Measurements from ENCODE around the gene ABHD6.
"Not testable (repeated sequence)": the region's sequence is repeated elsewhere in the genome, so short reads cannot be mapped to it uniquely, and the experiment has no call there.

The ABHD6 gene

DNA sequence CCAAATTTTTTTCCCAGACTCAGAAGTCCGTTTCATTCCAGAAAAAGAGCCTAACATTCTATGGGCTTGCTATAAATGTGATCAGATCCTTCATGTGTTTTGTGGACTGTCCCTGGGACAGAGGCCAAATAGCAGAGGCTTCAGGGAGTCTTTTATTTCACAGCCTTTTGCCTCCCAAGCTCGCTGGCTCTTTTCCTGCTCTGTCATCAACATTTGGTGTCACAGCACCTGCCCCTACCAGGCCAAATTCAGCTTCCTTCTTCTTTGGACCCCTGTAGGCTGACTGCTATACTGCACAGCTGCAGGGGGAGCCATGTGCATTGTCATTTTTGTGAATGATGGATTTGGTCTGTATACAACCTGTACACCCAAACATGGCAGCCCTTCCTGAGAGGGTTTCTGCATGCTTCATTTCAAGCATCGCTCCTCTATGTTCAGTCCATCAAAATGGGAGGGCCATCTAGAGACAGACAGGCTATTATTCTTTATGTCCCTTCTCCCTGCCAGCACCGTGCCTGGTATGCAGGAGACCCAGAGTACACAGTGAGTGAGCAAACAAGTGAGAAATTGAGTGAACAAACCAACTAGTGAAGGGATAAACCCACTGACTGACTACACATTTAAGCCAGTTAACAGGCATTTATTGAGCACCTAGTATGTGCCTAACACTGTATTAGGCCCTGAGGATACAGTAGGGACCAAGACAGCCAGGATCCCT is 50.6 kb downstream of the ABHD6 start:
- no peak overlapping the region for H2BK15ac ChIP-seq (ENCODE audit: low read length)
- WGBS, 2 donors (ENCODE audit: extremely low coverage in 2 of 2, insufficient read length in 2 of 2, insufficient replicate concordance in 1 of 2) = no CpG with 5 or more reads among the region's 4 CpGs
- H2AFZ ChIP-seq (ENCODE audit: low read length) = no peak overlapping the region
- H3K79me1 ChIP-seq (ENCODE audit: low read depth, low read length) = no peaks in the 10 kb centered on the region
- H3K4me1 ChIP-seq (ENCODE audit: control insufficient read depth in 2 of 2, insufficient read depth in 1 of 2, low read depth in 1 of 2, low read length in 2 of 2) = peaks cover 0 to 4% of the 10 kb centered on the region in 2 donors
- no peak overlapping the region for H2AK5ac ChIP-seq (ENCODE audit: low read depth, low read length)
- no peak overlapping the region for H4K8ac ChIP-seq (ENCODE audit: low read depth, low read length)
- H4K91ac ChIP-seq (ENCODE audit: low read depth, low read length, poor library complexity) = no peak overlapping the region
- H3K4me3 ChIP-seq (ENCODE audit: low read length in 2 of 2) = no peak overlapping the region
- no peak overlapping the region for H2BK120ac ChIP-seq (ENCODE audit: low read depth, low read length)
- peaks cover 0 to 15% of the 10 kb centered on the region in 2 donors for H3K36me3 ChIP-seq (replicated peaks in 1 of 2; ENCODE audit: control insufficient read depth in 2 of 2, insufficient read depth in 2 of 2, low read length in 2 of 2)
- no peak overlapping the region for H3K4me2 ChIP-seq (ENCODE audit: insufficient read depth, low read length, poor library complexity, severe bottlenecking)
- H3K23ac ChIP-seq (ENCODE audit: low read depth, low read length, poor library complexity) = no peak overlapping the region
- H2BK5ac ChIP-seq (ENCODE audit: low read length) = no peak overlapping the region
- H3K27ac ChIP-seq (replicated peaks; ENCODE audit: low read length) = no peak overlapping the region
- no peak overlapping the region for H3K18ac ChIP-seq (ENCODE audit: low read length)
- no peak overlapping the region for H2BK12ac ChIP-seq (ENCODE audit: low read length)
- no peak overlapping the region for H3K9ac ChIP-seq (ENCODE audit: low read depth, low read length, poor library complexity)
- H3K4ac ChIP-seq (ENCODE audit: low read length) = no peak overlapping the region
- H3K27me3 ChIP-seq (ENCODE audit: control insufficient read depth in 3 of 3, insufficient read depth in 3 of 3, low read depth in 1 of 3, low read length in 3 of 3) = no peaks in the 10 kb centered on the region
- DNase-seq (ENCODE audit: low spot score) = no peak
- H3K14ac ChIP-seq (ENCODE audit: low read length) = no peak overlapping the region
- peaks cover 0 to 4% of the 10 kb centered on the region in 2 donors for H3K9me3 ChIP-seq (replicated peaks in 1 of 2; ENCODE audit: control insufficient read depth in 2 of 2, insufficient read depth in 1 of 2, low read depth in 1 of 2, low read length in 2 of 2)

DNA sequence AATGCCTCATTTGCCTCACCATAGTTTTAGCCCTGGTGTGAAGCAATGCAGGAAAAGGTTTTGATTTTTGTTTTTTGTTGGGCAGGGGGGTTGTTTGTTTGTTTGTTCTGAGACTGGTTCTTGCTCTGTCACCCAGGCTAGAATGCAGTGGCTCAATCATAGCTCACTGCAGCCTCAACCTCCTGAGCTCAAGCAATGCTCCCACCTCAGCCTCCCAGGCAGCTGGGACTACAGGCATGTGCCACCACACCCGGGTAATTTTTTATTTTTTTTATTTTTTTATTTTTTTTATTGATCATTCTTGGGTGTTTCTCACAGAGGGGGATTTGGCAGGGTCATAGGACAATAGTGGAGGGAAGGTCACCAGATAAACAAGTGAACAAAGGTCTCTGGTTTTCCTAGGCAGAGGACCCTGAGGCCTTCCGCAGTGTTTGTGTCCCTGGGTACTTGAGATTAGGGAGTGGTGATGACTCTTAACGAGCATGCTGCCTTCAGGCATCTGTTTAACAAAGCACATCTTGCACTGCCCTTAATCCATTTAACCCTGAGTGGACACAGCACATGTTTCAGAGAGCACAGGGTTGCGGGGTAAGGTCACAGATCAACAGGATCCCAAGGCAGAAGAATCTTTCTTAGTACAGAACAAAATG is 51.5 kb downstream of the ABHD6 start:
- not testable (repeated sequence) for H3K27me3 ChIP-seq (ENCODE audit: control insufficient read depth in 3 of 3, insufficient read depth in 3 of 3, low read depth in 1 of 3, low read length in 3 of 3); H3K23ac ChIP-seq (ENCODE audit: low read depth, low read length, poor library complexity); H3K4me3 ChIP-seq (ENCODE audit: low read length in 2 of 2); H4K91ac ChIP-seq (ENCODE audit: low read depth, low read length, poor library complexity); H2BK120ac ChIP-seq (ENCODE audit: low read depth, low read length); H2BK12ac ChIP-seq (ENCODE audit: low read length); H3K4me2 ChIP-seq (ENCODE audit: insufficient read depth, low read length, poor library complexity, severe bottlenecking); H2BK15ac ChIP-seq (ENCODE audit: low read length); H3K14ac ChIP-seq (ENCODE audit: low read length); DNase-seq (ENCODE audit: low spot score); H2AK5ac ChIP-seq (ENCODE audit: low read depth, low read length); H3K4ac ChIP-seq (ENCODE audit: low read length); H3K9ac ChIP-seq (ENCODE audit: low read depth, low read length, poor library complexity); H3K4me1 ChIP-seq (ENCODE audit: control insufficient read depth in 2 of 2, insufficient read depth in 1 of 2, low read depth in 1 of 2, low read length in 2 of 2); H3K9me3 ChIP-seq (replicated peaks in 1 of 2; ENCODE audit: control insufficient read depth in 2 of 2, insufficient read depth in 1 of 2, low read depth in 1 of 2, low read length in 2 of 2); H3K79me1 ChIP-seq (ENCODE audit: low read depth, low read length); H2AFZ ChIP-seq (ENCODE audit: low read length); H2BK5ac ChIP-seq (ENCODE audit: low read length); H3K27ac ChIP-seq (replicated peaks; ENCODE audit: low read length); H3K18ac ChIP-seq (ENCODE audit: low read length); H4K8ac ChIP-seq (ENCODE audit: low read depth, low read length)
- peaks cover 0 to 13% of the 10 kb centered on the region in 2 donors for H3K36me3 ChIP-seq (replicated peaks in 1 of 2; ENCODE audit: control insufficient read depth in 2 of 2, insufficient read depth in 2 of 2, low read length in 2 of 2)
- no CpG with 5 or more reads among the region's 4 CpGs for WGBS, 2 donors (ENCODE audit: extremely low coverage in 2 of 2, insufficient read length in 2 of 2, insufficient replicate concordance in 1 of 2)

DNA sequence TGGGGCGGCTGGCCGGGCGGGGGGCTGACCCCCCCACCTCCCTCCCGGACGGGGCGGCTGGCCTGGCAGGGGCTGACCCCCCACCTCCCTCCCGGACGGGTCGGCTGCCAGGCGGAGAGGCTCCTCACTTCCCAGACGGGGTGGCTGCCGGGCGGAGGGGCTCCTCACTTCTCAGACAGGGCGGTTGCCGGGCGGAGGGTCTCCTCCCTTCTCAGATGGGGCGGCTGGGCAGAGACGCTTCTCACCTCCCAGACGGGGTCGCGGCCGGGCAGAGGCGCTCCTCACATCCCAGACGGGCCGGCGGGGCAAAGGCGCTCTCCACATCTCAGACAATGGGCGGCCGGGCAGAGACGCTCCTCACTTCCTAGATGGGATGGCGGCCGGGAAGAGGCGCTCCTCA is 52.9 kb downstream of the ABHD6 start:
- H2BK120ac ChIP-seq (ENCODE audit: low read depth, low read length); H3K27ac ChIP-seq (replicated peaks; ENCODE audit: low read length); H2BK12ac ChIP-seq (ENCODE audit: low read length); H3K4me3 ChIP-seq (ENCODE audit: low read length in 2 of 2); H3K4me2 ChIP-seq (ENCODE audit: insufficient read depth, low read length, poor library complexity, severe bottlenecking); H2AFZ ChIP-seq (ENCODE audit: low read length); H3K9me3 ChIP-seq (replicated peaks in 1 of 2; ENCODE audit: control insufficient read depth in 2 of 2, insufficient read depth in 1 of 2, low read depth in 1 of 2, low read length in 2 of 2); H3K9ac ChIP-seq (ENCODE audit: low read depth, low read length, poor library complexity); H4K8ac ChIP-seq (ENCODE audit: low read depth, low read length); H3K4ac ChIP-seq (ENCODE audit: low read length); H3K18ac ChIP-seq (ENCODE audit: low read length); H3K14ac ChIP-seq (ENCODE audit: low read length); H3K23ac ChIP-seq (ENCODE audit: low read depth, low read length, poor library complexity); H3K4me1 ChIP-seq (ENCODE audit: control insufficient read depth in 2 of 2, insufficient read depth in 1 of 2, low read depth in 1 of 2, low read length in 2 of 2); H3K27me3 ChIP-seq (ENCODE audit: control insufficient read depth in 3 of 3, insufficient read depth in 3 of 3, low read depth in 1 of 3, low read length in 3 of 3); H2BK5ac ChIP-seq (ENCODE audit: low read length); H2AK5ac ChIP-seq (ENCODE audit: low read depth, low read length); H4K91ac ChIP-seq (ENCODE audit: low read depth, low read length, poor library complexity); DNase-seq (ENCODE audit: low spot score); H3K79me1 ChIP-seq (ENCODE audit: low read depth, low read length); H2BK15ac ChIP-seq (ENCODE audit: low read length): not testable (repeated sequence)
- WGBS, 2 donors (ENCODE audit: extremely low coverage in 2 of 2, insufficient read length in 2 of 2, insufficient replicate concordance in 1 of 2) = no CpG with 5 or more reads among the region's 33 CpGs
- H3K36me3 ChIP-seq (replicated peaks in 1 of 2; ENCODE audit: control insufficient read depth in 2 of 2, insufficient read depth in 2 of 2, low read length in 2 of 2) = peaks cover 0 to 12% of the 10 kb centered on the region in 2 donors

DNA sequence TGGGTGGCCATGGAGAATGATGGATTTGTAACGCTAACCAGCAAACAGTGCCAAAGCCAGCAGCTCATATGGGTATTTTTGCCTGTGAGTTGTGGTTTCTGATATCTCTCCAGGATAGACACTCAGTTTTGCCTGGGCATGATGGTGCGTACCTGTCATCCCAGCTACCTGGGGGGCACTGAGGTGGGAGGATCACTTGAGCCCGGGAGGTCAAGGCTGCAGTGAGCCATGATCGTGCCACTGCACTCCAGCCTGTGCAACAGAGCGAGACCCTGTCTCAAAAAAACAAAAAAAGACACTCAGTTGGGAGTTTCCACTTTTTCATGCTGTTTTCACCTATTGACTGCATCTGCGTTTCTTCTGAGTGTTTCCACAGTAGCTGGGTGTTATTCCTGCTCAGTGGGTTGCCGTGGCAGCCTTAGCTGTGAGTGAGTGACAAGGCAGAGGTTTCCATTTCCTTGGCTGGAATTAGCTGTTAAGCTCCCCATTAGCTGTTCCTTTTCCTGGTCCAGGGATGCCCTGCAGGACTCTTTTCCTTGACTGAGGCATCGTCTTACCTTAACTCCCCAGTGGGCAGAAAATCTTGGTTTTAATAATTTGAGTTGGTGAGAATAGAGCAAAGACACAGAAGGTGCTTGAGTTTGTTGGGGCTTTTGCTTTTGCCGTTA is 54.2 kb downstream of the ABHD6 start:
- WGBS, 2 donors (ENCODE audit: extremely low coverage in 2 of 2, insufficient read length in 2 of 2, insufficient replicate concordance in 1 of 2) = no CpG with 5 or more reads among the region's 9 CpGs
- H3K14ac ChIP-seq (ENCODE audit: low read length) = no peak overlapping the region

More for the DNA sequence above, 54.2 kb downstream of the ABHD6 start:
- no peak overlapping the region for H2BK120ac ChIP-seq (ENCODE audit: low read depth, low read length)
- no peak overlapping the region for H3K18ac ChIP-seq (ENCODE audit: low read length)
- peaks cover 0 to 11% (median 0%) of the 10 kb centered on the region in 3 experiments for H3K27me3 ChIP-seq (ENCODE audit: control insufficient read depth in 3 of 3, insufficient read depth in 3 of 3, low read depth in 1 of 3, low read length in 3 of 3)
- H4K91ac ChIP-seq (ENCODE audit: low read depth, low read length, poor library complexity) = no peak overlapping the region
- peaks cover 0 to 10% of the 10 kb centered on the region in 2 donors for H3K36me3 ChIP-seq (replicated peaks in 1 of 2; ENCODE audit: control insufficient read depth in 2 of 2, insufficient read depth in 2 of 2, low read length in 2 of 2)
- no peak overlapping the region for H2BK15ac ChIP-seq (ENCODE audit: low read length)
- no peak overlapping the region for H2BK5ac ChIP-seq (ENCODE audit: low read length)
- H3K23ac ChIP-seq (ENCODE audit: low read depth, low read length, poor library complexity) = no peak overlapping the region
- H3K4me3 ChIP-seq (ENCODE audit: low read length in 2 of 2) = no peak overlapping the region
- H3K9ac ChIP-seq (ENCODE audit: low read depth, low read length, poor library complexity) = no peak overlapping the region
- H2BK12ac ChIP-seq (ENCODE audit: low read length) = no peak overlapping the region
- H4K8ac ChIP-seq (ENCODE audit: low read depth, low read length) = no peak overlapping the region
- DNase-seq (ENCODE audit: low spot score) = no peak
- no peak overlapping the region for H2AK5ac ChIP-seq (ENCODE audit: low read depth, low read length)
- H3K4me2 ChIP-seq (ENCODE audit: insufficient read depth, low read length, poor library complexity, severe bottlenecking) = no peak overlapping the region
- no peak overlapping the region for H3K4ac ChIP-seq (ENCODE audit: low read length)
- H3K79me1 ChIP-seq (ENCODE audit: low read depth, low read length) = no peaks in the 10 kb centered on the region
- H3K27ac ChIP-seq (replicated peaks; ENCODE audit: low read length) = no peak overlapping the region
- H3K9me3 ChIP-seq (replicated peaks in 1 of 2; ENCODE audit: control insufficient read depth in 2 of 2, insufficient read depth in 1 of 2, low read depth in 1 of 2, low read length in 2 of 2) = peaks cover 5 to 6% of the 10 kb centered on the region in 2 donors
- no peak overlapping the region for H2AFZ ChIP-seq (ENCODE audit: low read length)
- peaks cover 0 to 6% of the 10 kb centered on the region in 2 donors for H3K4me1 ChIP-seq (ENCODE audit: control insufficient read depth in 2 of 2, insufficient read depth in 1 of 2, low read depth in 1 of 2, low read length in 2 of 2)
